GM18870 (cell line): ENCODE measurements around the gene BEGAIN.

Source experiments
- ATAC-seq: cut with Tn5 transposase; IDR thresholded peaks from one replicate; pipeline ENCODE4 v1.9.1; 2021; ENCODE audit warnings: moderate library complexity; ENCODE audit not compliant: unreplicated experiment

Gene BEGAIN

DNA sequence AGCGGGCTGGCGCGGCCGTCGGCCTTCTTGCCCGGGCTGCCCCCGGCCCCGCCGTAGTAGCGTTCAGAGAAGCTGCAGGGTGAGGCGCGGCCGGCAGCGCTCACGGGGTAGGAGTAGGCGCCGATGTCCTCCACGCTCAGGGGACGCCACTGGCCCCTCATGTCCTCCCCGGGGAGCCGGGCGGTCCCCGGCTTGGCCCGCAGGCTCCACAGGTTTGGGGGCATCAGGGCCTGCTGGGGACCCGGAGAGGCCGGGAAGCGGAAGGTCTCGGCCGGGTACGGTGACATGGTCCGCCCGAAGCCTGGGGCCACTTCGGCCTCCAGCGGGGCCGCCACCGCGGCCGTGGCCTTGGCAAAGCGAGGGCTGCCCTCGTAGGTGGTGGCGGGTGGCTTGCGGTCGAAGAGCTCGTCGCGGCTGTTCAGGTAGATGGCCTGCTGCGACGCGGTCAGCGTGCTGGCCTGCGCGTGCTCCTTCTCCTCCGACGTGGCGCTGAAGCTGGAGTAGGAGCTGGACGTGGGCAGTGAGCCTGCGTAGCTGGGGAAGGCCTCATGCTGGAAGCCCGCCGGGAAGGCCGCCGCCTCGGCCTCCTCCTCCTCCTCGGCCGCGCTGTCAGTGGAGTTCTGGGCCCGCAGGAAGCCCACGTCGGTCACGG is 48.7 kb downstream of the BEGAIN start:
- no peak for ATAC-seq

- ATAC-seq = no peak
These were observed 49.5 kb downstream of the BEGAIN start for GRCh38 chr14:100537446-100538350.

GRCh38 chr14:100536721-100537445 is 50.3 kb downstream of the BEGAIN start:
- no peak for ATAC-seq

DNA sequence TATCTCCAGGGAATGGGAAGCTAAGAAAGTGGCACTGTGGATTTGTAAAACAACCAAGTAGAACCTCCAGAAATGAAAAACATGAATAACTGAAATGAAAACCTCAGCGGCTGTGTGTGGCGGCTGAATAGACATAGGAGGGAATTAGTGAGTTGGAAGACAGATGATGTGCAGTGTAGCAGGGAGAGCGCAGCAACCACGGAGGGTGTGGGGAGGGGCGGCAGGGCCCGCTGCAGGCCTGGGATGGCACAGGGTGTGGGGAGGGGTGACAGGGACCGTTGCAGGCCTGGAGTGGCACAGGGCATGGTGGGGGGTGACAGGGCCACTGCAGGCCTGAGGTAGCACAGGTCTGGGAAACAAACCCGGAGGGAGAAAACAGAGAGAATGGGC is 51.1 kb downstream of the BEGAIN start:
- no peak for ATAC-seq

- no peak for ATAC-seq
These were observed 51.7 kb downstream of the BEGAIN start for GRCh38 chr14:100535287-100536120.

DNA sequence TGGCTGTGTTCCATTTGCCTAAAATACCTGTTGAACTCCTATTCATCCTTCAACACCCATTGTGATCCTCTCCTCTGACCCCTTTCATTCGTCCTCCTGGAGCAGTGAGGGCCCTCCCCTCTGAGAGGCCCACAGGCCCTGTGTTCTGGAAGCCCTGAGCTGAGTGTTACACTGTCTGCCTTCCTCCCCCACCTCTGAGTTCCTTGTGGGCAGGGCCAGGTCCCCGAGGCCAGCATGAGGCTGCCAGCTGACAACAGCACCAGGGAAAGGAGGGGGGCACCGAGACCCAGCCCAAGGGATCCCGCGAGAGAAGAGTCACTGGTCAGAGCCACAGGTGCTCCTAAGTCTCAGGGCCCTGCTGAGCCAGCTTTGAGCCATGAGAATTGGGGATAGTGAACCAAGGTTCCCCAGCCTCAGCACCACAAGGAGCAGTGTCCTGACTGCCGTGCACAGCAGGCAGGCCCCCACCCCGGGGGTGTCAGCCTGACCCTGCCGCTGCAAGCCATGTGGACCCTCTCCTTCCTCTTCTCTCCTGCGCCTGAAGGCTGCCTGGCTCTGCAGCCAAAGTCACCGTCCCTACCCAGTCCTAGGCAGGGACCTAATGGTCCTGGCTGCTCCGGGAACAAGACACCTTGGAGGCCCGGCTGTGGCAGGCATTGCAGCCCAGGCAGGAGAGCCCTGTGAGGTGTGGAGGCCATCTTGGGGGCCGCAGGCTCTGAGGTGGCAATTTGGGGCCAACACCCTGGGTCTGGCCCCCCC is 52.5 kb downstream of the BEGAIN start:
- no peak for ATAC-seq

DNA sequence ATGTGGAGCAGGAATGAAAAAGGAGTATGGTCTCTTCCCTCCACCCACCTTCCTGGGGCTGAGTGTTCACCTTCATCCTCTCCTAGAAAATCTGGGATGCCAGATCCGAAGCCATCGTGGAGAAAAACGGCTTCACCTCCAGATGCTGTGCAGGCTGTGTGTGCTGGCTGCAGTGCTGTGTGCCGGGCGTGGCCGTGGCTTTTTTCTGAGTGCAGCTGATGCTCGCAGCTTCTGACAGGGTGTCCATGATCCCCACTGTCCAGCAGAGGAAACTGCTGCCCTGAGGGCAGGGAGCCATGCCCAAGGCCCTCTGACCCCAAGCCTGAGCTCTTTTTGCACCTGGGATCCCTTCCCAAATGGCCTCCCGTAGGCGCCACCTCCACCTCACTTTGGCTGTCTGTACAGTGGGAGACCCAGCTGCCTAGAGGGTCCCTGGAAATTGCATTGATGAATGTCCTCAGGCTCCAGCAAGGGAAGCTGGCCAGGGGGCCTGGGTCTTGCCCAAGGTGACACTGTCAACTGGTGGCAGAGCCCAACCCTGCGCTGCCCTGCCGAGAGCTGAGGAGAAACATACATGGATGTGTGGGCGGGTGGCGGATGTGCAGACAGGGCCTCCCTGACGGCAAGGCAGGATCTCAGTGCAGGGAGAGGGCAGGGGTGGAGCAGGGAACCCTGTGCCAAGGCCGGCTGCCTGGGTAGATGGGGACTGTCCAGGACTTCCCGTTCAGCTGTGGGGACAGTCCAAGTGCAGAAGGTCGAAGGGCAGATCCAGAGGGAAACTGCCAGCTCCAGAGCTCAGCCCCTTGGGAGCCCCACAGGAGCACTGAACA is 53.3 kb downstream of the BEGAIN start:
- no peak for ATAC-seq

DNA sequence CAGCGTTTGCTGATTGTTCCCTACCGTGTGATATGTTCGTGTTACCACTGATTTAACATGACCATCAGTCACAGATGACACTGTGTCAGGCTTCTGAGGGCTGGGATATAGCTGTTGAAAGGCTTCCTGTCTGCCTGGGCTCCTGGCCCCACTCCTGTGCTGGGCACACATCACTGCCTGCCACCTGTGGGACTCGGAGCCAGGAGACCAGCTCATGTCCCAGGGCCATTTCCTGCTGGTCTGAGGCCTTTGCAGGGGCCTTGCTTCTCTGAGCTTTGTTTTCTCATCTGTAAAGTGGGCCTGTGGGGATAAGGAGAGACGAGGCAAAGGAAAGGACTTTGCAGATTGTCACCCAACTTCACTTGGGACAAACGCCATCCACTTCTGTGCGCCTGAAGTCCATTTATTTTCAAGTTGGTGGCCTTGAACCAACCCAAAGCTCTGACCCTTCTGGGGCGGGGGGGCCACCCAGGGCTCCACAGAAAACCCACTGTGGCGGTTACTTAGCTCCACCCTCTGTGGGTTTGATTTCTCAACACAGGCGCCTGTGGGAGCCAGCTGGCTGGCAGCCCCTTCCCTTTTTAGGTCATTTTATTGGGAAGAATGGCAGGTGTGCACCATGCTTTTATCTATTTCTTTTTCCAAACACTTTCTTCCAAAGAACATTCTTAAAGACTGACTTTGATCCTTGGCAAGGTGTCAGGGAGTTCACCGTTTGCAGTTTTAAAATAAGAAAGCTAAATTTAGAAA is 54.1 kb downstream of the BEGAIN start:
- no peak for ATAC-seq

DNA sequence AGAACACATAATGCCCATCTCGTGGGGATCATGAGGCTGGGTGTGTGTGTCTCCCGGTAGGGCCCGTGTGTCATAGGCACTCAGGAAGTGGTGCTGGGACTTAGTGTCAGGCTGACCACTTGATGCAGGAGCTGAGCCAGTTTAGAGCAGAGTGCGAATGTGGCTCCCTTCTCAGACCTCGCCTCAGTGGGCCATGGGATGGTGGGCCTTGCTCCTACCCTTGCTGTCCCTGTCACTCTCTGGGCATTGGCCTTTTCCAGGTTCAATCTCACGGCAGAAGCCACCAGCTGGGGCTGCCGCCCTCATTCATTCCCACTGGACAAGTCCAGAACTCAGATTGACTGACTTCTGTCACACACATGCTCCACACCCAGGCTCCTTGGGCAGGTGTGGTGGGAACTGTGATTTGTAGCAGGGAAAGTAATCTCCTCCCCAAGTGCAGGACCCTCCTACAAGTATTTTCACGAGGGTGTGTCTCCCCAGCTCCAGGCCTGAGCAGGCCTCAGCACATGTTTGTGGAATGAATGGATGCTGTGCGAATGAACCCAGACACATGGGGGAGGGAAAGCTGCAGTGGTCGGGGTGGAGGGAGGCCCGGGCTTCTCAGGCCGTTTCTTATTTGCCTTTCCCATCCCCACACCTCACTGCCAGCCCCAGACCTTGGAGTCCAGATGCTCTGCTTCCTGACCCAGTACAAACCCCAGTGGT is 54.9 kb downstream of the BEGAIN start:
- no peak for ATAC-seq

DNA sequence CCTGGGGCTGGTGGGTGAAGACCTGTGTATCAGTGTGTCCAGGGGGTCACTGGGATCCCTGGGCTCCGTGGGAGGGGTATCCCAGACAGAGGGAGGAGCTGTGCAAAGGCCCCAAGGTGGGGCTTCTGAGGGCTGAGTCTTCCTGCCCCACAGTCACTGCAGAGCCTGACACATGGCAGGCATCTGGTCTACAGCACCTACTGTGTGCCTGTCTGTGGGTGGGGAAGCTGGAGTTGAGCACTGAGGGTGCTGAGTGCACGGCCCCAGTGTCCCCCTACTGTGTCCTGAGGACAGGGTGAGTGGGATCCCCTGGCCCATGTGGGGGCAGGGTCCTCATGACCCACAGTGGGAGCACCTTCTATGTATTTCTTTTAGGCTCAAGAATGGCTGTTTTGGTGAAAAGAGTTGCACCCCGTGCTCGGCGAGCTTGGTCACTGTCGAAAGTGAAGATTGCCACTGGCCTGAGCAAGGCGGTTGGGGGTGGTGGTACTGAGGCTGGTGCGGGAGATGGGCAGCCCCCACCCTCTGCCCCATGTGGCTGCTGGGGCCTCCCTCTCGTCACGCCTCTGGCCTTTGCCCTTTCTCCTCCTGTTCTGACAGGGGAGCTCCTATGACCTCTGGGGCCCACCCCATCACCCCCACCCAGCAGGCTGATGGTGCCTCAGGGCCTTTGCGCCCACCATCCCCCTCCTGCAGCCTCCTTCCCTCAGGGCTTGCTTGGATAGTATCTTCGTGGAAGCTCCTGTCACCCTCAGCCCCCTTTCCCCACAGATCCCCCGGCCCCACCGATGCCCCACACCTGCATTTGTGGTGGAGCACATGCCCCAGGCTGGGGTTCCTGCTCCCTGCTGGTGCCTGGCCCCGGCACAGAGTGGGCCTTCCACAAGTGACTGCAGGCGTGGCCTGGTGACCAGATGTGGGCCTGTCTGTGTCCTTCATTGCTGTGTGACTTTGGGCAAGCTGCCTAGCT is 55.8 kb downstream of the BEGAIN start:
- no peak for ATAC-seq

GRCh38 chr14:100530270-100531072 is 56.7 kb downstream of the BEGAIN start:
- no peak for ATAC-seq

DNA sequence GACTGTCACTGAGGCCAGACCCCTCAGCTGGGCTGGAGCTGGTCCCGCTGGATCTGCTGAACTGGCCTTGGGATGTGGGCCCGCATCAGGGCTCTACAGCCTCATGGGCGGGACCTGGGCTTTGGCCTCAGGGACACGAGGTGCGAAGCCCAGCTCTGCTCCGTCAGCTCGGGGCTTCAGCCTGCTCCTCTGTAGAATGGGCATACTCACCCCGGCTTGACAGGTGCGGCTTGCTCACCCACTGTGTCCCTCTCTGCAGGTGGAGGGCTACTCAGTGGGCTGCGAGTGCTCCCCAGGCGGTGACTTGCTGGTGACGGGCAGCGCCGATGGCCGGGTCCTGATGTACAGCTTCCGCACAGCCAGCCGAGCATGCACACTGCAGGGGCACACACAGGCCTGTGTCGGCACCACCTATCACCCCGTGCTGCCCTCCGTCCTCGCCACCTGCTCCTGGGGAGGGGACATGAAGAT is 57.6 kb downstream of the BEGAIN start:
- no peak for ATAC-seq

- ATAC-seq = no peak
These were observed 58.2 kb downstream of the BEGAIN start for GRCh38 chr14:100528962-100529560.

- no peak for ATAC-seq
These were observed 60.6 kb downstream of the BEGAIN start for GRCh38 chr14:100526632-100527031.

DNA sequence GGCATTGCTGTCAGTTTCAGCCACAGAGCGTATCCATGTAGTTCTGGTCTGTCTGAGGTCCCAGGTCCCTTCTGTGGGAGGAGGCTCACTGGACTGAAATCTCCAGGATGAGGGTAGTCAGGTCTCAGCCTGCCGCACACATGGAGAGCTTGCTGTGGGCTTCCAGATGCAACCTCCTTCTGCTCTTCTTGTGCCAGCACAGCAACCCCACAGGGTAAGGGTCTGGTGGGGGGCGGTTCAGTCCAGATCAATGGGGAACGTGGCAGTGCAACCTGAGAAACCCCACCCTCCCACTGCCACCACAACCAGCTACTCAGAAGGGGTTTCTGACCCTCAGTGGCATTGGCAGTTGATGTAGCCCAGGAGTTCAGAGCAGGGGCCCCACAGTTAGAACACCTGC is 61.2 kb downstream of the BEGAIN start:
- no peak for ATAC-seq
